SK-N-SH (cell line): ENCODE measurements around the gene PLCG2.

Experiments used
- CTCF ChIP-seq: fragments of 200-600 bp; sonication (generic); IDR thresholded peaks from 2 replicates; pipeline ENCODE4 v1.6.1; 2017; ENCODE audit warnings: antibody characterized with exemption, mild to moderate bottlenecking, moderate library complexity
- ELF1 ChIP-seq: IDR thresholded peaks from 2 replicates; pipeline ENCODE4 v1.4.0; 2012
- EP300 ChIP-seq, 2 experiments: IDR thresholded peaks; 2 replicates each; pipeline versions ENCODE4 v1.4.0 to v1.6.1; 2012; ENCODE audit warnings: borderline replicate concordance in 1 of 2, low read depth in 1 of 2, low read length in 1 of 2
- EZH2phosphoT487 ChIP-seq: fragments of 200-600 bp; sonication (generic); IDR thresholded peaks from 2 replicates; pipeline ENCODE4 v1.6.1; 2017; ENCODE audit warnings: low read depth, mixed run types, mild to moderate bottlenecking, antibody characterized with exemption, moderate library complexity, borderline replicate concordance
- GATA2 ChIP-seq: sonication (generic); formaldehyde crosslinking; IDR thresholded peaks from 2 replicates; pipeline ENCODE4 v1.5.0; 2020; ENCODE audit warnings: mild to moderate bottlenecking, missing genetic modification reagents
- JUND ChIP-seq: IDR thresholded peaks from 2 replicates; pipeline ENCODE4 v1.4.0; 2012
- MXI1 ChIP-seq: IDR thresholded peaks from 2 replicates; pipeline ENCODE4 v1.6.1; 2012; ENCODE audit warnings: mild to moderate bottlenecking, low read depth, low read length, improper control_type of control experiment
- POLR2AphosphoS5 ChIP-seq: IDR thresholded peaks from 2 replicates; pipeline ENCODE4 v1.6.1; 2012; ENCODE audit warnings: low read depth, low read length
- RFX5 ChIP-seq: IDR thresholded peaks from 2 replicates; pipeline ENCODE4 v1.6.1; 2012; ENCODE audit warnings: mild to moderate bottlenecking, improper control_type of control experiment, low read length
- SMC3 ChIP-seq: IDR thresholded peaks from 2 replicates; pipeline ENCODE4 v1.6.1; 2012; ENCODE audit warnings: low read depth, low read length, improper control_type of control experiment
- TAF1 ChIP-seq: IDR thresholded peaks from 2 replicates; pipeline ENCODE4 v1.6.1; 2012; ENCODE audit warnings: low read depth, mild to moderate bottlenecking, low read length, moderate library complexity, borderline replicate concordance
- USF2 ChIP-seq: fragments of 150-350 bp; IDR thresholded peaks from 2 replicates; pipeline ENCODE4 v1.6.1; 2017; ENCODE audit warnings: antibody characterized with exemption, low read length, low read depth, borderline replicate concordance

GRCh38 chr16:81852347-81852746 lies 73.3 kb downstream of the PLCG2 start:
- no peak for TF ChIP-seq POLR2AphosphoS5
- no peak for TF ChIP-seq GATA2
- no peak for TF ChIP-seq JUND
- no peak for TF ChIP-seq EZH2phosphoT487
- TF ChIP-seq CTCF, result no peak
- TF ChIP-seq USF2, result no peak
- TF ChIP-seq ELF1, result no peak
- TF ChIP-seq RFX5, result no peak
- TF ChIP-seq MXI1, result no peak
- TF ChIP-seq TAF1, result no peak
- no peak for TF ChIP-seq SMC3
- TF ChIP-seq EP300 (IDR thresholded peaks at IDR 0.05; ENCODE audit: borderline replicate concordance in 1 of 2, low read depth in 1 of 2, low read length in 1 of 2), result no peak
